Measurements from ENCODE around the gene KLF14. TPM values are rescaled to one million over a fixed set of nuclear protein-coding genes. Genes with fewer than 3 reads are reported as not detected.

KLF14 gene
- total RNA-seq, 2 experiments from 2014 or later = not detected

GRCh38 chr7:130732980-130733930, 752 bp downstream of the KLF14 start:
- Histone ChIP-seq H3K4me1 (ENCODE audit: insufficient read depth, low read length, poor library complexity, severe bottlenecking) (no peaks in the 10 kb centered on the region), H3K79me2 (ENCODE audit: insufficient read depth, low read depth, low read length) (no peaks in the 10 kb centered on the region), H3K4me3 (ENCODE audit: low read depth, low read length, poor library complexity, severe bottlenecking) (peak overlapping the region; percentile 45), H4K20me1 (ENCODE audit: insufficient read depth, low read length) (no peaks in the 10 kb centered on the region), H3K9me3 (ENCODE audit: low read length) (no peaks in the 10 kb centered on the region), H3K36me3 (ENCODE audit: insufficient read depth, low read length) (no peaks in the 10 kb centered on the region), H3K9me2 (ENCODE audit: insufficient read depth, low read length) (no peaks in the 10 kb centered on the region), H3K4me2 (ENCODE audit: low read length) (peak overlapping the region; percentile 86; the same call in 1 of the 2 replicates), H2AFZ (ENCODE audit: low read length) (no peak overlapping the region), H3K27ac (ENCODE audit: low read depth, low read length, poor library complexity, severe bottlenecking) (no peak overlapping the region)
- BruUV-seq (replicated peaks) = no TSS peak
- ChIA-PET CTCF (ENCODE audit: unreplicated experiment) (no interaction called here), POLR2A (no interaction called here)
- TF ChIP-seq EZH2phosphoT487 (IDR thresholded peaks at IDR 0.05; ENCODE audit: borderline replicate concordance, low read depth, low read length) = no peak
- TF ChIP-seq CTCF (conservative IDR thresholded peaks at IDR 0.05; ENCODE audit: low read length) = no peak
- DNase-seq (ENCODE audit: low spot score) = no peak
- intact Hi-C loops (cut with micrococcal nuclease; ENCODE audit: unreplicated experiment) = no loop called here

GRCh38 chr7:130723784-130724183, 10.2 kb downstream of the KLF14 start:
- DNase-seq (ENCODE audit: low spot score) = no peak
- no peak overlapping the region for H2AFZ ChIP-seq (ENCODE audit: low read length)
- no peaks in the 10 kb centered on the region for H3K9me2 ChIP-seq (ENCODE audit: insufficient read depth, low read length)
- H3K79me2 ChIP-seq (ENCODE audit: insufficient read depth, low read depth, low read length) = no peaks in the 10 kb centered on the region
- ChIA-PET POLR2A (interaction anchor here (0.7 kb wide), 1 partner anchor 239 kb away, joined by 3 read pairs; no protein-coding TSS in a partner anchor), CTCF (ENCODE audit: unreplicated experiment) (no interaction called here)
- no peaks in the 10 kb centered on the region for H3K4me1 ChIP-seq (ENCODE audit: insufficient read depth, low read length, poor library complexity, severe bottlenecking)
- H3K9me3 ChIP-seq (ENCODE audit: low read length) = no peaks in the 10 kb centered on the region
- no peak overlapping the region for H3K4me3 ChIP-seq (ENCODE audit: low read depth, low read length, poor library complexity, severe bottlenecking)
- intact Hi-C loops (cut with micrococcal nuclease; ENCODE audit: unreplicated experiment) = no loop called here
- TF ChIP-seq CTCF (conservative IDR thresholded peaks at IDR 0.05; ENCODE audit: low read length) (no peak), EZH2phosphoT487 (IDR thresholded peaks at IDR 0.05; ENCODE audit: borderline replicate concordance, low read depth, low read length) (no peak)
- no peaks in the 10 kb centered on the region for H4K20me1 ChIP-seq (ENCODE audit: insufficient read depth, low read length)
- no peaks in the 10 kb centered on the region for H3K36me3 ChIP-seq (ENCODE audit: insufficient read depth, low read length)
- no TSS peak for BruUV-seq (replicated peaks)
- H3K27ac ChIP-seq (ENCODE audit: low read depth, low read length, poor library complexity, severe bottlenecking) = no peak overlapping the region
- H3K4me2 ChIP-seq (ENCODE audit: low read length) = no peak overlapping the region
